Measurements from ENCODE around the gene STRN4.
"Not testable (repeated sequence)": the region's sequence is repeated elsewhere in the genome, so short reads cannot be mapped to it uniquely, and the experiment has no call there.

The STRN4 gene, protein sequence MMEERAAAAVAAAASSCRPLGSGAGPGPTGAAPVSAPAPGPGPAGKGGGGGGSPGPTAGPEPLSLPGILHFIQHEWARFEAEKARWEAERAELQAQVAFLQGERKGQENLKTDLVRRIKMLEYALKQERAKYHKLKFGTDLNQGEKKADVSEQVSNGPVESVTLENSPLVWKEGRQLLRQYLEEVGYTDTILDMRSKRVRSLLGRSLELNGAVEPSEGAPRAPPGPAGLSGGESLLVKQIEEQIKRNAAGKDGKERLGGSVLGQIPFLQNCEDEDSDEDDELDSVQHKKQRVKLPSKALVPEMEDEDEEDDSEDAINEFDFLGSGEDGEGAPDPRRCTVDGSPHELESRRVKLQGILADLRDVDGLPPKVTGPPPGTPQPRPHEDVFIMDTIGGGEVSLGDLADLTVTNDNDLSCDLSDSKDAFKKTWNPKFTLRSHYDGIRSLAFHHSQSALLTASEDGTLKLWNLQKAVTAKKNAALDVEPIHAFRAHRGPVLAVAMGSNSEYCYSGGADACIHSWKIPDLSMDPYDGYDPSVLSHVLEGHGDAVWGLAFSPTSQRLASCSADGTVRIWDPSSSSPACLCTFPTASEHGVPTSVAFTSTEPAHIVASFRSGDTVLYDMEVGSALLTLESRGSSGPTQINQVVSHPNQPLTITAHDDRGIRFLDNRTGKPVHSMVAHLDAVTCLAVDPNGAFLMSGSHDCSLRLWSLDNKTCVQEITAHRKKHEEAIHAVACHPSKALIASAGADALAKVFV

DNA sequence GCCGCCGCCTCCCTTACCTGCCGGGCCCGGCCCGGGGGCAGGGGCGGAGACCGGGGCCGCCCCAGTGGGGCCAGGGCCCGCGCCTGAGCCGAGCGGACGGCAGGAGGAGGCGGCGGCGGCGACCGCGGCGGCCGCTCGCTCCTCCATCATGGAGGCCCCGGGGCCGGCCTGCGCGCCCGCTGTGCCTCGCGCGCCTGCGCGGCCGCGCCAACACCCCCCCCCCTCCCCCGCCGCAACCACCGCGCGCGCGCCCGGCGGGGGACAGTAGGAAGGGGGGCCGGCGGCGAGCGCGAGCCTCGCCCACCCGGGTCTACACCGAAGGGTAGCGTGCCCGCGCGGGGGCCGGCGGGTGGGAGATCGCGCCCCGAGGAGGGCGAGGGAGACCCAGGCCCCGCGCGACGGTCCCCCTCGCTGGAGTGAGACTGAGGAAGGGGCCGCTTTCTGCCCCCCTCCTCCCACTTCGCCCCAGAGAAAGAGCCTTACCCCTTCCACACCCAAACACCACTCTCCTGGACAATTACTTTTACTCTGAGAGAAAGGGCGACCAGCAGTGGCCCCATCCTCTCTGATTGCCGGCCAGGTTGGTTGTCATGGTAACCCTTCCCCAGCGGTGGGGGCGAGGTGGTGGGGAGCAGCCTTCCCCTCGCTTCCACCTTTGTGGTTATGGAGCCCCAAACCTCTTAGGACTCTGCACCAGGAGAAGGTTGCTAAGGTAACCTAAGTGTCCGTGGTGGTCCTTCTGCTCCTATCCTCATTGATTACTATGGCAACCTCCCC is at the start of gene STRN4:
TSS of gene STRN4 (minus strand) at position 170 of the 777 bp plus-strand sequence. CDS start at position 150, 20 bp downstream.
- DNase-seq, result peak; percentile 60 to 62

DNA sequence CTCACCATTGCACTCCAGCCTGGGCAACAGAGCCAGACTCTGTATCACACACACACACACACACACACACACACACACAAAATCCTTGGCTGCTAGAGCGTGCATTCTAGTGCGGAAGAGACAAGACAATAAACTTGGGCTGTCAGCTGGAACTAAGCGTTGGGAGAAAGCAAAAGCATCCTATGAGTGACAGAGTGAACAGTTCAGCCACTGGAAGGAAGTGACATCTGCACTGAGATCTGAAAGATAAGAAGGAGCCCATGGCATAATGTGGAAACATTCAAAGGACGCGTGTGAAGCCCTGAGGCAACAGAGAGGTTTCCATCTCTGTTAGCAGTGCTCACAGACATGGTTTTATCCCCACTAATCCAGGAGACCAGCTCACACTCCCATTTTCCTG is 45.7 kb upstream of the STRN4 start:
- no peak for DNase-seq

DNA sequence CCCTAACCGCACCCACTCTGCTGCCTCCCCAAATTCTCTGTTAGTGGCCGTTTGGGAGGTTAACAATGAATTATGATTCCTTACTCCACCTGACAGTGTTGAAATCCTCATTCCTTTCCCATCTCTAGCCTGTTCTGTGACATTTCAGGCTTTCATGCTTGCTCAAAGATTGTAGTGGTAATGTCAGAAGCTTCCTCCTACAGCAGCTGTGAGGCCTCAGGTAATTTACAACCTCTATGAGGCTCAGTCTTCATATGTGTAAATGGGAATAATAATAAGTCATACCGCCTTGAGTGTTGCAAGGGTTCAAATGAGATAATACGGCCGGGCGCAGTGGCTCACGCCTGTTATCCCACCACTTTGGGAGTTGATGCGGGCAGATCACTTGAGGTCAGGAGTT is 43.1 kb upstream of the STRN4 start:
- DNase-seq, result no peak

- no peak for DNase-seq
Observed at GRCh38 chr19:46788968-46789338, 42.7 kb upstream of the STRN4 start.

- DNase-seq, result peak; percentile 87 to 91
Observed at GRCh38 chr19:46788262-46788967, 42.2 kb upstream of the STRN4 start, which contains the start of gene SLC1A5. Gene SLC1A5 (minus strand): TSS chr19:46788594. CDS start chr19:46787965, 629 bp downstream.

DNA sequence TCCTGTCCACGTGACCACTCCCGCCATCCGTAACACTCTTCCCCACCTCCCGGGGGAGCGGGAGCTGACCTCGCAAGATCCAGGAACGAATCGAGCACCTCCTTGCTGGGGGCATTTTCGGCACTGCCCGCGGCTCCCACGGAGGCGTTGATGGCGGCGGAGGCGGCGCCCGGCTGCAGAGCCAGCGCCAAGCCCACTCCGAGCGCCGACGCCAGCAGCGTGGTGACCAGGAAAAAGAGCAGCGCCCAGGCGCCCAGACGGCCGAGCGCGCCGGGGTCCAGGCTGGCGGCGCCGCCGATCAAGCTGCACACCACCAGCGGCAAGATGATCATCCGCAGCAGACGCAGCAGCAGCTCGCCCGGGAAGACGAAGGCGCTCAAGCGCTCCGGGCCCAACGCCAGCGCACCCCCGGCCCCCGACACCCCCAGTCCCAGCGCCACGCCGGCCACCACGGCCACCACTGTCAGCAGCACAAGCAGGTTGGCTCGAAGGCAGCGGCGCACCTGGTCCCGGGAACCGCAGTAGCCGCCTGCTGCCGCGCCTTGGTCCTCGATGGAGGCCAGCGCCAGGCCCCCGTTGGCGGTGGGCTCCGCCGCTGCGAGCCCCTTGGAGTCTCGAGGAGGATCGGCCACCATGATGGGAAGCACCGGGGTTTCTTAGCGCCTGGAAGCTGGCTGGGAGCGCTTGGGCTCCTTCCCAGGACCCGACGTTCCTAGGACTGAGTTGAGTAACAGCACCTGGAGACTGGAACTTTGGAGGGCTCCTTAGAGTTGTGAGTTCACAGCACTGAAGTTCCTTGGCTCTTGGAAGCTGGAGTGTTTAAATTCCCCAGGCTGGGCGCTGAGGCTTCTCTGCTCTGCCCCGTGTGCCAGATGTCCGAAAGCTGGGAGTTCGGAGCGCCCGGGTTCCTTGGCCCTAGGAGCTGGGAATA is 41.3 kb upstream of the STRN4 start:
- peak; percentile 11 to 28 for DNase-seq

- DNase-seq, result no peak
Observed at GRCh38 chr19:46787040-46787330, 40.7 kb upstream of the STRN4 start.

- no peak for DNase-seq
Observed at GRCh38 chr19:46786236-46787039, 40.2 kb upstream of the STRN4 start.

DNA sequence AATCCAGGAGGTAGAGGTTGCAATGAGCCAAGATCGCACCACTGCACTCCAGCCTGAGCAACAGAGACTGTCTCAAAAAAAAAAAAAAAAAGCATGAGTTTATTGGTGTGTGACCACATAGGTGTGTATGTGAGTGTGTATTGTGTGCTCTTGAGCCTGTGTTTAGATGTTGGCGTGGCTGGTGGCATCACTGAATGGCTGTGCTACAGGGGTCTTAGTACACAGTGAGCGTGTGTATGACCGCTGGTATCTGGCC is 39.7 kb upstream of the STRN4 start:
- DNase-seq, result no peak

DNA sequence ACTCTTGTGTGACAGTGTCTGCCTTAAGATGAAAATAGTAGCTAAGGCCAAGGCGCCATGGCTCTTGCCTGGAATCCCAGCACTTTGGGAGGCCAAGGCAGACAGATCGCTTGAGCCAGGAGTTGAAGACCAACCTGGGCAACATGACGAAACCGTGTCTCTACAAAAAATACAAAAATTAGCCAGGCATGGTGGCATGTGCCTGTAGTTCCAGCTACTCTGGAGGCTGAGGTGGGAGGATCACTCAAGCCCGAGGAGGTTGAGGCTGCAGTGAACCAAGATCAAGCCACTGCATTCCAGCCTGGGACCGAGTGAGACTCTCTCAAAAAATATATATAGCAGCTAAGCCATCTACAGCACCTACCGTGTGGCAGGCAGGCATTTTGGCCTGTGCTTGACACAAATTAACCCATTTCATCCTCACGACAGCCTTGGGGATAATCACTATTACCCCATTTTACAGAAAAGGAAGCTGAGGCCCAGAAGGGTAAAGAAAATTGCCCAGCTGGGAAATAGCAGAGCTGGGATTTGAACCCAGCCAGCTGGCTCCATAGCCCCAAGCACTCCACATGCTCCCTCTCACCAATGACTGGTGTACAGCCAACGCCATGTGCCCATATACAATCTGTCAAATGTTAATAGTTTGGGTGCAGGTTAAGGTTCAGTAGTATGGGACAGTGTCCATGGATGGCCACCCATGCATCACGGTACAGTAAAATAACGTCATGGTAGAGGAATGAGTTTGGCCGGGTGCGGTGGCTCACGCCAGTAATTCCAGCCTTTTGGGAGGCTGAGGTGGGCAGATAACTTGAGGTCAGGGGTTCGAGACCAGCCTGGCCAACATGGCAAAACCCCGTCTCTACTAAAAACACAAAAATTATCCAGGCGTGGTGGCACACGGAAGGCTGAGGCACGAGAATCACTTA is 39.1 kb upstream of the STRN4 start:
- no peak for DNase-seq

- peak; percentile 15 to 27 for DNase-seq
Observed at GRCh38 chr19:46784262-46785053, 38.2 kb upstream of the STRN4 start.

GRCh38 chr19:46783670-46784069 is 37.4 kb upstream of the STRN4 start:
- peak in 1 of 2 experiments; percentile 8 for DNase-seq

- no peak for DNase-seq
Observed at GRCh38 chr19:46782355-46783019, 36.2 kb upstream of the STRN4 start.

- not testable (repeated sequence) for DNase-seq
Observed at GRCh38 chr19:46777956-46778645, 31.9 kb upstream of the STRN4 start.

- no peak for DNase-seq
Observed at GRCh38 chr19:46776927-46777911, 31.0 kb upstream of the STRN4 start.

DNA sequence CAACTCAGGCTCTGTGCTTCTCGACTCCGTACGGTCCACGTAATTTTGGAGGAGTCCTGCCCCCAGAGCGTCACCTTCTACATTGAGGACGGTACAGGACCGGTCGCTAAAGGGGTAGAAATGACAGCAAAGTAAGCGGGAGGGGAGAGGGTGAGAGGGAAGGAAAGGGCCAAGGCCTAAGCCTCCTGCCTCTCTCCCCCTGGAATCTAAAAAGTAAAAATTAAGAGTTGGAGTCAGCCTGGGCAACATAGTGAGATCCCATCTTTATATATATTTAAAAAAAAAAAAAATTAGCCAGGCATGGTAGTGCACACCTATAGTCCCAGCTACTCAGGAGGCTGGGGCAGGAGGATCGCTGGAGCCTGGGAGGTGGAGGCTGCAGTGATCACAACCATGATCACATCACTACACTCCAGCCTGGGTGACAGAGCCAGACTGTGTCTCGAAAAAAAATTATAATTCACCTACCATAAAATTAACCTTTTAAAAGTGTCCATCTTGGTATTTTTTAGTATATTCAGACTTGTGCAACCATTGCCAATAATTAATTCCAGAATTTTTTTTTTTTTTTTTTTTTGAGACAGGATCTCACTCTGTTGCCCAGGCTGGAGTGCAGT is 29.5 kb upstream of the STRN4 start:
- DNase-seq, result no peak

Measured in NCI-H2081 (cell line).